ENCODE data around the gene JOSD1.

The JOSD1 gene

GRCh38 chr22:38700789-38701628 is at the start of gene JOSD1:
Gene JOSD1, minus strand, starts transcription at chr22:38700943. Its CDS starts 956 bp downstream, at chr22:38699987.
- TF ChIP-seq, protein P1, sequence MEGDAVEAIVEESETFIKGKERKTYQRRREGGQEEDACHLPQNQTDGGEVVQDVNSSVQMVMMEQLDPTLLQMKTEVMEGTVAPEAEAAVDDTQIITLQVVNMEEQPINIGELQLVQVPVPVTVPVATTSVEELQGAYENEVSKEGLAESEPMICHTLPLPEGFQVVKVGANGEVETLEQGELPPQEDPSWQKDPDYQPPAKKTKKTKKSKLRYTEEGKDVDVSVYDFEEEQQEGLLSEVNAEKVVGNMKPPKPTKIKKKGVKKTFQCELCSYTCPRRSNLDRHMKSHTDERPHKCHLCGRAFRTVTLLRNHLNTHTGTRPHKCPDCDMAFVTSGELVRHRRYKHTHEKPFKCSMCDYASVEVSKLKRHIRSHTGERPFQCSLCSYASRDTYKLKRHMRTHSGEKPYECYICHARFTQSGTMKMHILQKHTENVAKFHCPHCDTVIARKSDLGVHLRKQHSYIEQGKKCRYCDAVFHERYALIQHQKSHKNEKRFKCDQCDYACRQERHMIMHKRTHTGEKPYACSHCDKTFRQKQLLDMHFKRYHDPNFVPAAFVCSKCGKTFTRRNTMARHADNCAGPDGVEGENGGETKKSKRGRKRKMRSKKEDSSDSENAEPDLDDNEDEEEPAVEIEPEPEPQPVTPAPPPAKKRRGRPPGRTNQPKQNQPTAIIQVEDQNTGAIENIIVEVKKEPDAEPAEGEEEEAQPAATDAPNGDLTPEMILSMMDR (IDR thresholded peaks at IDR 0.05; ENCODE audit: control insufficient read depth, insufficient read depth, low read depth, low read length, missing control alignments) = no peak
- DNase-seq (ENCODE audit: low read depth) = peak; percentile 55
- peak within 1 kb of the TSS; percentile 50 for H3K4me3 ChIP-seq (ENCODE audit: control insufficient read depth, low read depth, low read length)

- no peak overlapping the region for H3K4me3 ChIP-seq (ENCODE audit: control insufficient read depth, low read depth, low read length)
- DNase-seq (ENCODE audit: low read depth) = no peak
- TF ChIP-seq, protein P1 (IDR thresholded peaks at IDR 0.05; ENCODE audit: control insufficient read depth, insufficient read depth, low read depth, low read length, missing control alignments) = no peak
These were observed 49.4 kb upstream of the JOSD1 start for GRCh38 chr22:38750104-38750503.

DNA sequence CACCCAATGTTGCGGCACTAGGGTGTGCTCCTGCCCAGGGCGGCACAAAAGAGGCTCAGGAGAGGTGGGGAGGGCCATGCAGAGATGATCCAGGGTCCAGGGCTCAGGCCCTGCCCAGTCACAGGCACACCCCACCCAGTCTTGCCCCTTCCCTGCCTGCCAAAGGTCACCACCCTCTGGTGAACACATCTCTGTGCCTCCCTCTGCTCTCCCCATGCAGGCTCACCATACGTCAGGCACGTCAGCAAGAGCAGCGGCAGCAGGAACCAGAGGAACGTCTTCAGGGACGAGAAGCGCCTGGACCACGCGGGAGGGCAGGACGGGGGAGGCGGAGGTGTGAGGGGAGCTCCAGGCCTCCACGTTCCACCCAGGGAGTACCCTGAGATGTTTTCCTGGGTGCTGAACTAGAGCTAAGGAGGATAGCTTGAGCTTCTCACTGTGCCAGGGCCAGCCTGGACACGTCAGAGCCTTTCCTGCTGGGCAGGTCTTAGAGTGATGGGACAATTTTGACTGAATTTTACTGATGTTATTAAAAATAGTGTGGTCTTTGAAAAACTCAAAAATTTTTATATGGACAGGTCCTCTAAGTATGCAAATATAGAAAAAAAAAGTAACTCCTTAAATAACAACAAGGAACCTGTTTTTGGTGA is 47.9 kb upstream of the JOSD1 start:
- TF ChIP-seq, protein P1 (IDR thresholded peaks at IDR 0.05; ENCODE audit: control insufficient read depth, insufficient read depth, low read depth, low read length, missing control alignments) = no peak
- DNase-seq (ENCODE audit: low read depth) = no peak
- no peak overlapping the region for H3K4me3 ChIP-seq (ENCODE audit: control insufficient read depth, low read depth, low read length)

GRCh38 chr22:38745676-38746460 is 45.1 kb upstream of the JOSD1 start:
- DNase-seq (ENCODE audit: low read depth) = no peak
- no peak overlapping the region for H3K4me3 ChIP-seq (ENCODE audit: control insufficient read depth, low read depth, low read length)
- TF ChIP-seq, protein P1 (IDR thresholded peaks at IDR 0.05; ENCODE audit: control insufficient read depth, insufficient read depth, low read depth, low read length, missing control alignments) = no peak

DNA sequence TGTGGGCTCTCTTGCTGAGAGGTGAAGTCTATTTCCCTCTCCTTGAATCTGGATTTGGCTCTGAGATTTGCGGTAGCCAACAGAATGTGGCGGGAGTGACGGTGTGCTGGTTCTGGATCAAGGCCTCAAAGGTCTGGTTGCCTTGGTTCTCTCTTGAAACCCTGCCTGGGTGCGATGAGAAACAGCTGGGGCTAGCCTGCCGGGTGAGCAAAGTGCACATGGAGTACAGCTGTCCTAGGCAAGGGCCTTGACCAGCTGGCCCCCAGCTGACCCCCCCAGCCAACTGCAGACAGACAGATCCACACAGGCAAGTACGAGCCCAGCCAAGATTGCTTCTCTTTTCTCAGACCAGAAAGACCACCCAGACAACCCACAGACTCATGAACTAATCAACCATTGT is 44.2 kb upstream of the JOSD1 start:
- H3K4me3 ChIP-seq (ENCODE audit: control insufficient read depth, low read depth, low read length) = no peak overlapping the region
- TF ChIP-seq, protein P1 (IDR thresholded peaks at IDR 0.05; ENCODE audit: control insufficient read depth, insufficient read depth, low read depth, low read length, missing control alignments) = no peak

GRCh38 chr22:38742176-38742942 is 41.6 kb upstream of the JOSD1 start:
- no peak overlapping the region for H3K4me3 ChIP-seq (ENCODE audit: control insufficient read depth, low read depth, low read length)
- DNase-seq (ENCODE audit: low read depth) = no peak
- TF ChIP-seq, protein P1 (IDR thresholded peaks at IDR 0.05; ENCODE audit: control insufficient read depth, insufficient read depth, low read depth, low read length, missing control alignments) = no peak

More for the DNA sequence above, 44.2 kb upstream of the JOSD1 start:
- DNase-seq (ENCODE audit: low read depth) = no peak

Data from AG09309 (cell line).